Fibroblast of lung (primary cell): Measurements from ENCODE around the gene LAMA5. TPM values are rescaled to one million over a fixed set of nuclear protein-coding genes. Genes with fewer than 3 reads are reported as not detected.
A peak's percentile ranks its signal among the peaks of the same experiment; 100 is the strongest.

Source experiments
- DNase-seq, 2 donors: peaks; one replicate each; pipeline versions ENCODE4 v3.0.0 to v3.0.0-alpha.2; 2010; ENCODE audit warnings: low read depth in 2 of 2
- H2AFZ ChIP-seq: 2 replicates; pipeline ENCODE4 v1.5.1; 2012; ENCODE audit warnings: low read length, control low read depth, inconsistent platforms
- H3K27ac ChIP-seq: 2 replicates; pipeline ENCODE4 v1.5.1; 2011; ENCODE audit warnings: low read length, control low read depth; ENCODE audit not compliant: insufficient read depth
- H3K27me3 ChIP-seq: 2 replicates; pipeline ENCODE4 v1.5.1; 2011; ENCODE audit warnings: mild to moderate bottlenecking, low read length; ENCODE audit not compliant: control insufficient read depth, insufficient read depth
- H3K36me3 ChIP-seq: 2 replicates; pipeline ENCODE4 v1.5.1; 2011; ENCODE audit warnings: low read length; ENCODE audit not compliant: control insufficient read depth, insufficient read depth
- H3K4me1 ChIP-seq: 2 replicates; pipeline ENCODE4 v1.5.1; 2011; ENCODE audit warnings: low read length; ENCODE audit not compliant: control insufficient read depth, insufficient read depth; ENCODE audit errors: extremely low read depth
- H3K4me2 ChIP-seq: 2 replicates; pipeline ENCODE4 v1.5.1; 2011; ENCODE audit warnings: low read length, control low read depth; ENCODE audit not compliant: insufficient read depth; ENCODE audit errors: extremely low read depth
- H3K4me3 ChIP-seq, 4 experiments: fragments of 200-600 bp in 1 of 4; sonication (generic) in 1 of 4; replicated peaks in 1 of 4; 2 replicates each; pipeline ENCODE4 v1.5.1; 2011 to 2016; ENCODE audit warnings: low read length in 4 of 4, low read depth in 3 of 4, mild to moderate bottlenecking in 3 of 4, control low read depth in 2 of 4, inconsistent platforms in 1 of 4, mixed read lengths in 1 of 4; ENCODE audit not compliant: insufficient read depth in 1 of 4; ENCODE audit errors: control extremely low read depth in 1 of 4
- H3K79me2 ChIP-seq: 2 replicates; pipeline ENCODE4 v1.5.1; 2012; ENCODE audit warnings: mild to moderate bottlenecking, low read length, inconsistent platforms; ENCODE audit not compliant: control insufficient read depth, insufficient read depth
- H3K9ac ChIP-seq: 2 replicates; pipeline ENCODE4 v1.5.1; 2011; ENCODE audit warnings: mild to moderate bottlenecking, low read length, control low read depth; ENCODE audit not compliant: insufficient read depth
- H3K9me3 ChIP-seq: 2 replicates; pipeline ENCODE4 v1.5.1; 2012; ENCODE audit warnings: low read depth, low read length; ENCODE audit not compliant: control insufficient read depth, insufficient read depth
- H4K20me1 ChIP-seq: 2 replicates; pipeline ENCODE4 v1.5.1; 2011; ENCODE audit warnings: low read length; ENCODE audit not compliant: control insufficient read depth, insufficient read depth; ENCODE audit errors: extremely low read depth
- CTCF ChIP-seq, 2 donors: IDR thresholded peaks in 1 of 2; conservative IDR thresholded peaks in 1 of 2; 1 replicate in 1 of 2; 2 replicates in 1 of 2; pipeline ENCODE4 v1.5.1; 2011 to 2012; ENCODE audit warnings: low read length in 2 of 2, control low read depth in 1 of 2, inconsistent platforms in 1 of 2, low read depth in 1 of 2, mild to moderate bottlenecking in 1 of 2
- EZH2 ChIP-seq: IDR thresholded peaks from 2 replicates; pipeline ENCODE4 v1.5.1; 2012; ENCODE audit warnings: low read length, control low read depth, mild to moderate bottlenecking; ENCODE audit errors: missing control alignments
- polyA plus RNA-seq, 2 donors: library from polyadenylated mRNA; depleted of rRNA in 1 of 2; stranded (reverse) in 1 of 2; unstranded in 1 of 2; fragments of >200 nt; gene quantifications; 2 replicates each; pipeline ENCODE4 v1.2.1, GENCODE V29; 2011 to 2012; ENCODE audit warnings: missing spikeins in 1 of 2
- total RNA-seq: library from RNA; depleted of rRNA; stranded (reverse); fragments of >200 nt; gene quantifications from 2 replicates; pipeline ENCODE4 v1.2.1, GENCODE V29; 2014

Gene LAMA5
- total and polyA plus RNA-seq, 2 donors (not counting 1 experiment from before 2014, with no cell fraction given), result 1.5 to 81.6 TPM

- H3K36me3 ChIP-seq, result peaks cover 5% of the 10 kb centered on the region
- H3K27me3 ChIP-seq, result no peaks in the 10 kb centered on the region
- H3K4me2 ChIP-seq, result peak overlapping the region; percentile 62
- DNase-seq, result no peak
- H4K20me1 ChIP-seq, result no peaks in the 10 kb centered on the region
- peaks cover 26% of the 10 kb centered on the region for H3K4me1 ChIP-seq
- H3K9me3 ChIP-seq, result no peaks in the 10 kb centered on the region
- H3K79me2 ChIP-seq, result peaks cover 5% of the 10 kb centered on the region
- H3K27ac ChIP-seq, result no peak overlapping the region
- no peak for TF ChIP-seq EZH2
- TF ChIP-seq CTCF (conservative IDR thresholded peaks at IDR 0.05 in 1 of 2, IDR thresholded peaks at IDR 0.05 in 1 of 2; ENCODE audit: low read depth in 1 of 2, low read length in 2 of 2), result no peak
- H2AFZ ChIP-seq, result no peak overlapping the region
- no peak overlapping the region for H3K9ac ChIP-seq
- peak overlapping the region in 3 of 4 experiments; percentile 11 to 82 (median 65) for H3K4me3 ChIP-seq
These were observed 2.0 kb downstream of the LAMA5 start for GRCh38 chr20:62364911-62365736.

- no peak overlapping the region for H3K9ac ChIP-seq
- H3K4me1 ChIP-seq, result peaks cover 17% of the 10 kb centered on the region
- H3K4me2 ChIP-seq, result no peak overlapping the region
- peaks cover 5% of the 10 kb centered on the region for H3K36me3 ChIP-seq
- peaks cover 5% of the 10 kb centered on the region for H3K79me2 ChIP-seq
- no peaks in the 10 kb centered on the region for H3K9me3 ChIP-seq
- no peak for TF ChIP-seq EZH2
- TF ChIP-seq CTCF (conservative IDR thresholded peaks at IDR 0.05 in 1 of 2, IDR thresholded peaks at IDR 0.05 in 1 of 2; ENCODE audit: low read depth in 1 of 2, low read length in 2 of 2), result no peak
- H2AFZ ChIP-seq, result no peak overlapping the region
- DNase-seq, result peak in 1 of 2 donors; percentile 34
- no peaks in the 10 kb centered on the region for H4K20me1 ChIP-seq
- no peak overlapping the region for H3K27ac ChIP-seq
- H3K27me3 ChIP-seq, result no peaks in the 10 kb centered on the region
- H3K4me3 ChIP-seq, result peak overlapping the region in 1 of 4 experiments; percentile 82
These were observed 2.9 kb downstream of the LAMA5 start for GRCh38 chr20:62363920-62364851.
